ENCODE results near the gene OR6B1. TPM values are rescaled to one million over a fixed set of nuclear protein-coding genes. Genes with fewer than 3 reads are reported as not detected.

The OR6B1 gene
- not detected in 2 replicates for total RNA-seq (2022)
- not detected for Bru-seq, nascent RNA
- not detected for BruChase-seq, experiment 1, labeled RNA remaining after a 6-hour chase
- not detected for BruChase-seq, experiment 2, labeled RNA remaining after a 2-hour chase
- long read RNA-seq: 0 reads

- TF ChIP-seq CTCF (IDR thresholded peaks at IDR 0.05; ENCODE audit: unreplicated experiment): no peak
- POLR2A ChIA-PET: no interaction called here
- BruUV-seq (replicated peaks): no TSS peak
- intact Hi-C loops (cut with micrococcal nuclease): no loop called here
- H3K27ac Mint-ChIP-seq (ENCODE audit: low read depth, unreplicated experiment): no peak within 1 kb of the TSS
- no peak for DNase-seq (ENCODE audit: unreplicated experiment)
- H3K4me3 Mint-ChIP-seq (ENCODE audit: unreplicated experiment): no peak within 1 kb of the TSS
- H3K27me3 Mint-ChIP-seq (ENCODE audit: insufficient read depth, unreplicated experiment): no peaks in the 10 kb centered on the region
- CTCF ChIA-PET: interaction anchor here (1.2 kb wide), 1 partner anchor 99 kb away, joined by 5 read pairs; no protein-coding TSS in a partner anchor
- no peaks in the 10 kb centered on the region for H3K36me3 Mint-ChIP-seq (ENCODE audit: insufficient read depth, unreplicated experiment)
- H3K4me1 Mint-ChIP-seq (ENCODE audit: insufficient read depth, unreplicated experiment): peaks cover 6% of the 10 kb centered on the region
- H3K9me3 Mint-ChIP-seq (ENCODE audit: unreplicated experiment): no peaks in the 10 kb centered on the region
These were observed at the start of gene OR6B1 for GRCh38 chr7:144000020-144000419. TSS of gene OR6B1 (plus strand) at chr7:144000320. CDS start at chr7:144003997, 3,677 bp downstream.

- DNase-seq (ENCODE audit: unreplicated experiment): no peak
- Mint-ChIP-seq H3K4me3 (ENCODE audit: unreplicated experiment) (no peak overlapping the region), H3K4me1 (ENCODE audit: insufficient read depth, unreplicated experiment) (peaks cover 5% of the 10 kb centered on the region), H3K27me3 (ENCODE audit: insufficient read depth, unreplicated experiment) (peaks cover 23% of the 10 kb centered on the region), H3K9me3 (ENCODE audit: unreplicated experiment) (no peaks in the 10 kb centered on the region), H3K36me3 (ENCODE audit: insufficient read depth, unreplicated experiment) (no peaks in the 10 kb centered on the region), H3K27ac (ENCODE audit: low read depth, unreplicated experiment) (no peak overlapping the region)
- no peak for TF ChIP-seq CTCF (IDR thresholded peaks at IDR 0.05; ENCODE audit: unreplicated experiment)
- no TSS peak for BruUV-seq (replicated peaks)
- ChIA-PET POLR2A (no interaction called here), CTCF (no interaction called here)
- intact Hi-C loops (cut with micrococcal nuclease): no loop called here
These were observed 46.7 kb upstream of the OR6B1 start for GRCh38 chr7:143953421-143953820.

GRCh38 chr7:143954135-143954534 lies 46.0 kb upstream of the OR6B1 start:
- Mint-ChIP-seq H3K9me3 (ENCODE audit: unreplicated experiment) (no peaks in the 10 kb centered on the region), H3K36me3 (ENCODE audit: insufficient read depth, unreplicated experiment) (no peaks in the 10 kb centered on the region), H3K4me1 (ENCODE audit: insufficient read depth, unreplicated experiment) (peaks cover 5% of the 10 kb centered on the region), H3K27ac (ENCODE audit: low read depth, unreplicated experiment) (no peak overlapping the region), H3K4me3 (ENCODE audit: unreplicated experiment) (no peak overlapping the region), H3K27me3 (ENCODE audit: insufficient read depth, unreplicated experiment) (peaks cover 26% of the 10 kb centered on the region)
- POLR2A ChIA-PET: no interaction called here
- DNase-seq (ENCODE audit: unreplicated experiment): no peak
- BruUV-seq (replicated peaks): no TSS peak
- CTCF ChIA-PET: no interaction called here
- intact Hi-C loops (cut with micrococcal nuclease): no loop called here
- TF ChIP-seq CTCF (IDR thresholded peaks at IDR 0.05; ENCODE audit: unreplicated experiment): no peak

- Mint-ChIP-seq H3K36me3 (ENCODE audit: insufficient read depth, unreplicated experiment) (no peaks in the 10 kb centered on the region), H3K4me3 (ENCODE audit: unreplicated experiment) (no peak within 1 kb of the TSS), H3K27me3 (ENCODE audit: insufficient read depth, unreplicated experiment) (peaks cover 26% of the 10 kb centered on the region), H3K9me3 (ENCODE audit: unreplicated experiment) (no peaks in the 10 kb centered on the region), H3K27ac (ENCODE audit: low read depth, unreplicated experiment) (no peak within 1 kb of the TSS), H3K4me1 (ENCODE audit: insufficient read depth, unreplicated experiment) (peaks cover 5% of the 10 kb centered on the region)
- ChIA-PET CTCF (no interaction called here), POLR2A (no interaction called here)
- no TSS peak for BruUV-seq (replicated peaks)
- no peak for TF ChIP-seq CTCF (IDR thresholded peaks at IDR 0.05; ENCODE audit: unreplicated experiment)
- DNase-seq (ENCODE audit: unreplicated experiment): no peak
- intact Hi-C loops (cut with micrococcal nuclease): no loop called here
These were observed 45.6 kb upstream of the OR6B1 start, which contains the start of gene OR2F1 for GRCh38 chr7:143954544-143954943. TSS of gene OR2F1 (plus strand) at chr7:143954844. CDS start at chr7:143959971, 5,127 bp downstream.
